HG03432 (cell line): Measurements from ENCODE around the gene COLEC12.

Experiments
- ATAC-seq: cut with Tn5 transposase; IDR thresholded peaks from one replicate; pipeline ENCODE4 v1.9.1; 2021; ENCODE audit warnings: mild to moderate bottlenecking, moderate library complexity; ENCODE audit not compliant: unreplicated experiment

The COLEC12 gene

GRCh38 chr18:506801-507200 lies 6.3 kb upstream of the COLEC12 start:
- no peak for ATAC-seq

- no peak for ATAC-seq
Observed at GRCh38 chr18:506264-506663, 5.8 kb upstream of the COLEC12 start.

GRCh38 chr18:505483-506122 lies 5.1 kb upstream of the COLEC12 start:
- ATAC-seq: peak; percentile 94

- ATAC-seq: no peak
Observed at GRCh38 chr18:501406-501714, 859 bp upstream of the COLEC12 start.

GRCh38 chr18:499776-500631 lies 497 bp downstream of the COLEC12 start:
- ATAC-seq: no peak

- no peak for ATAC-seq
Observed at GRCh38 chr18:498931-499775, 1.3 kb downstream of the COLEC12 start.

GRCh38 chr18:497688-498087 lies 2.8 kb downstream of the COLEC12 start:
- ATAC-seq: no peak

GRCh38 chr18:495452-495851 lies 5.0 kb downstream of the COLEC12 start:
- ATAC-seq: no peak

GRCh38 chr18:495017-495416 lies 5.5 kb downstream of the COLEC12 start:
- peak; percentile 70 for ATAC-seq

GRCh38 chr18:493986-494983 lies 6.2 kb downstream of the COLEC12 start:
- no peak for ATAC-seq

GRCh38 chr18:492451-492850 lies 8.1 kb downstream of the COLEC12 start:
- ATAC-seq: no peak

- ATAC-seq: no peak
Observed at GRCh38 chr18:490624-491023, 9.9 kb downstream of the COLEC12 start.

GRCh38 chr18:490024-490366 lies 10.5 kb downstream of the COLEC12 start:
- ATAC-seq: no peak

GRCh38 chr18:489244-490023 lies 11.1 kb downstream of the COLEC12 start:
- no peak for ATAC-seq

- no peak for ATAC-seq
Observed at GRCh38 chr18:486929-487740, 13.4 kb downstream of the COLEC12 start.

- ATAC-seq: peak; percentile 80
Observed at GRCh38 chr18:484749-485464, 15.6 kb downstream of the COLEC12 start.

- ATAC-seq: no peak
Observed at GRCh38 chr18:478681-479080, 21.8 kb downstream of the COLEC12 start.

GRCh38 chr18:477565-477964 lies 22.9 kb downstream of the COLEC12 start:
- ATAC-seq: no peak
